H1 (cell line): ENCODE data around the gene RBM47. TPM values are rescaled to one million over a fixed set of nuclear protein-coding genes. Genes with fewer than 3 reads are reported as not detected.

Source experiments
- CHD7 ChIP-seq: fragments of 300-600 bp; sonication (generic); IDR thresholded peaks from 2 replicates; pipeline ENCODE4 v1.7.1; 2012; ENCODE audit warnings: low read length, moderate library complexity, mild to moderate bottlenecking, inconsistent platforms; ENCODE audit not compliant: insufficient replicate concordance
- JUND ChIP-seq: IDR thresholded peaks from 2 replicates; pipeline ENCODE4 v1.6.1; 2011; ENCODE audit warnings: mild to moderate bottlenecking, improper control_type of control experiment, low read length
- SRF ChIP-seq: IDR thresholded peaks from 2 replicates; pipeline ENCODE4 v1.6.1; 2011; ENCODE audit warnings: mild to moderate bottlenecking, low read depth, low read length, moderate library complexity
- polyA plus RNA-seq, 7 experiments: library from polyadenylated mRNA; depleted of rRNA in 3 of 7; stranded (reverse) in 5 of 7; unstranded in 2 of 7; fragments of >200 nt in 5 of 7; fragments of 200-250 nt in 2 of 7; gene quantifications; 1 replicate in 5 of 7; 2 replicates in 1 of 7; 4 replicates in 1 of 7; pipeline versions ENCODE4 v1.2.1 to v1.2.3, GENCODE V29; 2011 to 2013; ENCODE audit warnings: missing spikeins in 2 of 7, mixed read lengths in 2 of 7
- total RNA-seq: library from RNA; stranded (reverse); fragmentation: NEBNext Ultra II Directional; extraction: Animal tissue kit (Norgen Biotek cat#: 25700); gene quantifications from 2 replicates; pipeline ENCODE4 v1.2.1, GENCODE V29; 2021

RBM47 gene
- total and polyA plus RNA-seq, 2 of the 8 experiments (the other 6 are each of a cell fraction or from before 2014, with no cell fraction given): 42.8 to 78.9 TPM

- TF ChIP-seq SRF: no peak
- TF ChIP-seq CHD7: no peak
- TF ChIP-seq JUND: no peak
Observed at GRCh38 chr4:40389986-40390385, 239.7 kb downstream of the RBM47 start (continued).
